Testis (tissue), 2 donors: Measurements from ENCODE around the gene FAM221B.

Source experiments
- POLR2A ChIP-seq: fragments of 450-650 bp; IDR thresholded peaks from one replicate; pipeline ENCODE4 v1.6.1; 2017; ENCODE audit warnings: antibody characterized with exemption, mild to moderate bottlenecking, moderate library complexity
- TF ChIP-seq, protein P1 (sequence below), 3 experiments: fragments of 450-650 bp in 2 of 3; fragments of 200-600 bp in 1 of 3; sonication (generic) in 1 of 3; IDR thresholded peaks; one replicate each; pipeline ENCODE4 v1.5.1; 2016 to 2019; ENCODE audit warnings: antibody characterized with exemption in 3 of 3, mild to moderate bottlenecking in 2 of 3, moderate library complexity in 1 of 3

- TF ChIP-seq, protein P1, sequence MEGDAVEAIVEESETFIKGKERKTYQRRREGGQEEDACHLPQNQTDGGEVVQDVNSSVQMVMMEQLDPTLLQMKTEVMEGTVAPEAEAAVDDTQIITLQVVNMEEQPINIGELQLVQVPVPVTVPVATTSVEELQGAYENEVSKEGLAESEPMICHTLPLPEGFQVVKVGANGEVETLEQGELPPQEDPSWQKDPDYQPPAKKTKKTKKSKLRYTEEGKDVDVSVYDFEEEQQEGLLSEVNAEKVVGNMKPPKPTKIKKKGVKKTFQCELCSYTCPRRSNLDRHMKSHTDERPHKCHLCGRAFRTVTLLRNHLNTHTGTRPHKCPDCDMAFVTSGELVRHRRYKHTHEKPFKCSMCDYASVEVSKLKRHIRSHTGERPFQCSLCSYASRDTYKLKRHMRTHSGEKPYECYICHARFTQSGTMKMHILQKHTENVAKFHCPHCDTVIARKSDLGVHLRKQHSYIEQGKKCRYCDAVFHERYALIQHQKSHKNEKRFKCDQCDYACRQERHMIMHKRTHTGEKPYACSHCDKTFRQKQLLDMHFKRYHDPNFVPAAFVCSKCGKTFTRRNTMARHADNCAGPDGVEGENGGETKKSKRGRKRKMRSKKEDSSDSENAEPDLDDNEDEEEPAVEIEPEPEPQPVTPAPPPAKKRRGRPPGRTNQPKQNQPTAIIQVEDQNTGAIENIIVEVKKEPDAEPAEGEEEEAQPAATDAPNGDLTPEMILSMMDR (IDR thresholded peaks at IDR 0.05) = no peak
- no peak for TF ChIP-seq POLR2A
Measured at GRCh38 chr9:35861161-35861897, 32.8 kb upstream of the FAM221B start.
